Transverse colon (tissue), 4 donors: ENCODE measurements around the gene ZBTB16.

ENCODE experiments used
- EP300 ChIP-seq: sonication (generic); formaldehyde crosslinking; IDR thresholded peaks from one replicate; pipeline ENCODE4 v1.6.1; 2017; ENCODE audit warnings: antibody characterized with exemption, low read depth
- POLR2A ChIP-seq: fragments of 450-650 bp; IDR thresholded peaks from one replicate; pipeline ENCODE4 v1.6.1; 2016; ENCODE audit warnings: antibody characterized with exemption, mild to moderate bottlenecking, moderate library complexity
- POLR2AphosphoS5 ChIP-seq, 3 donors: sonication (generic); formaldehyde crosslinking; IDR thresholded peaks; one replicate each; pipeline ENCODE4 v1.6.1; 2016; ENCODE audit warnings: antibody characterized with exemption in 3 of 3
- TF ChIP-seq, protein P1 (sequence below), 5 experiments: fragments of 200-600 bp in 3 of 5; fragments of 450-650 bp in 2 of 5; sonication (generic) in 3 of 5; IDR thresholded peaks; 1 replicate in 2 of 5; 2 replicates in 3 of 5; pipeline ENCODE4 v1.5.1; 2016 to 2017; ENCODE audit warnings: antibody characterized with exemption in 5 of 5, inconsistent platforms in 3 of 5, mild to moderate bottlenecking in 2 of 5, moderate library complexity in 1 of 5

DNA sequence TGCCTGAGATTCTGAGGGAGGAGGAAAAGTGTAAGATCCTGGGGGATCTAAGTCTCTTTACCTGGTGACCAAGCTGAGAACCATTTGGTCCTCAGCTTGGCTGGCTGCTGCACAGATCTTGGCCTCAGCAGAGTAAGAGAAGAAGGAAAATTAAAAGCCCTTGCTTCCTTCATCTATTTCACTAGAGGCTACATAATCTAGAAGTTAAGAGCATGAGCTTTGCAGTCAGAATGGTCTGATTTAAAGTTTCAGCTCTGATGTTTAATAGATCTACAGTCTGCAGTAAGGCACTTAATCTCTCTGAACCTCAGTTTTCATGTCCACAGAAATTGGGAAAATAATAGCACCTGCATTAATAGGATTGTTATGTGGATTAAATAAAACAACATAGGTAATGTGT lies 3.1 kb upstream of the ZBTB16 start:
- TF ChIP-seq, protein P1, sequence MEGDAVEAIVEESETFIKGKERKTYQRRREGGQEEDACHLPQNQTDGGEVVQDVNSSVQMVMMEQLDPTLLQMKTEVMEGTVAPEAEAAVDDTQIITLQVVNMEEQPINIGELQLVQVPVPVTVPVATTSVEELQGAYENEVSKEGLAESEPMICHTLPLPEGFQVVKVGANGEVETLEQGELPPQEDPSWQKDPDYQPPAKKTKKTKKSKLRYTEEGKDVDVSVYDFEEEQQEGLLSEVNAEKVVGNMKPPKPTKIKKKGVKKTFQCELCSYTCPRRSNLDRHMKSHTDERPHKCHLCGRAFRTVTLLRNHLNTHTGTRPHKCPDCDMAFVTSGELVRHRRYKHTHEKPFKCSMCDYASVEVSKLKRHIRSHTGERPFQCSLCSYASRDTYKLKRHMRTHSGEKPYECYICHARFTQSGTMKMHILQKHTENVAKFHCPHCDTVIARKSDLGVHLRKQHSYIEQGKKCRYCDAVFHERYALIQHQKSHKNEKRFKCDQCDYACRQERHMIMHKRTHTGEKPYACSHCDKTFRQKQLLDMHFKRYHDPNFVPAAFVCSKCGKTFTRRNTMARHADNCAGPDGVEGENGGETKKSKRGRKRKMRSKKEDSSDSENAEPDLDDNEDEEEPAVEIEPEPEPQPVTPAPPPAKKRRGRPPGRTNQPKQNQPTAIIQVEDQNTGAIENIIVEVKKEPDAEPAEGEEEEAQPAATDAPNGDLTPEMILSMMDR (IDR thresholded peaks at IDR 0.05), result no peak
- TF ChIP-seq EP300 (no peak), POLR2A (no peak), POLR2AphosphoS5 (IDR thresholded peaks at IDR 0.05) (no peak)
